Smooth muscle cell (in vitro differentiated cells): ENCODE measurements around the gene NECTIN1. TPM values are rescaled to one million over a fixed set of nuclear protein-coding genes. Genes with fewer than 3 reads are reported as not detected.

Experiments
- DNase-seq: peaks from one replicate; lab custom pipeline; 2025; ENCODE audit not compliant: unreplicated experiment; lab: John Stamatoyannopoulos, UW
- H2AFZ ChIP-seq: fragments of 200-600 bp; sonication (generic); 2 replicates; pipeline ENCODE4 v1.6.0; 2016; ENCODE audit warnings: antibody characterized with exemption, low read depth, mild to moderate bottlenecking
- H3F3A ChIP-seq: fragments of 200-600 bp; sonication (generic); 2 replicates; pipeline ENCODE4 v1.6.0; 2017; ENCODE audit warnings: antibody characterized with exemption, low read depth
- H3K27ac ChIP-seq: fragments of 200-600 bp; sonication (generic); 2 replicates; pipeline ENCODE4 v1.5.1; 2016; ENCODE audit warnings: low read depth, mild to moderate bottlenecking
- H3K27me3 ChIP-seq: fragments of 200-600 bp; sonication (generic); 2 replicates; pipeline ENCODE4 v1.6.1; 2016; ENCODE audit warnings: low read depth, mild to moderate bottlenecking
- H3K36me3 ChIP-seq: fragments of 200-600 bp; sonication (generic); 2 replicates; pipeline ENCODE4 v1.5.1; 2016; ENCODE audit warnings: low read depth
- H3K4me1 ChIP-seq: fragments of 200-600 bp; sonication (generic); 2 replicates; pipeline ENCODE4 v1.5.1; 2016; ENCODE audit warnings: low read depth
- H3K4me2 ChIP-seq: fragments of 200-600 bp; sonication (generic); 2 replicates; pipeline ENCODE4 v1.6.0; 2016; ENCODE audit warnings: mild to moderate bottlenecking
- H3K4me3 ChIP-seq: fragments of 200-600 bp; sonication (generic); 2 replicates; pipeline ENCODE4 v1.5.1; 2016; ENCODE audit warnings: mild to moderate bottlenecking
- H3K79me2 ChIP-seq: fragments of 200-600 bp; sonication (generic); 2 replicates; pipeline ENCODE4 v1.6.0; 2016; ENCODE audit warnings: low read depth, mild to moderate bottlenecking
- H3K9ac ChIP-seq: fragments of 200-600 bp; sonication (generic); 2 replicates; pipeline ENCODE4 v1.6.0; 2016; ENCODE audit warnings: low read depth
- H3K9me3 ChIP-seq: fragments of 200-600 bp; sonication (generic); replicated peaks from 2 replicates; pipeline ENCODE4 v1.5.1; 2016; ENCODE audit warnings: low read depth
- H4K20me1 ChIP-seq: fragments of 200-600 bp; sonication (generic); 2 replicates; pipeline ENCODE4 v1.6.0; 2016; ENCODE audit warnings: low read depth
- WGBS: methylation state at CpG from one replicate; pipeline ENCODE4 v1.1.7; 2016; ENCODE audit warnings: low lambda C conversion rate; 5-methylcytosine and 5-hydroxymethylcytosine counted together
- polyA plus RNA-seq: library from polyadenylated mRNA; unstranded; fragments of >200 nt; fragmentation: Nextera tagmentation; extraction: Ambion mirVana; gene quantifications from 2 replicates; pipeline ENCODE4 v1.2.1, GENCODE V29; 2016
- total RNA-seq: library from RNA; depleted of rRNA; stranded (reverse); fragments of >200 nt; gene quantifications from 2 replicates; pipeline ENCODE4 v1.2.3, GENCODE V29; 2014
- TF ChIP-seq, protein P1 (sequence below): fragments of 200-600 bp; sonication (generic); IDR thresholded peaks from 2 replicates; pipeline ENCODE4 v1.5.1; 2017; ENCODE audit warnings: borderline replicate concordance, mild to moderate bottlenecking, antibody characterized with exemption; ENCODE audit not compliant: insufficient read depth, poor library complexity, severe bottlenecking

NECTIN1 gene
- total and polyA plus RNA-seq, 2 experiments from 2014 or later, result 4.9 to 10.1 TPM

- Histone ChIP-seq H3K4me2 (no peak overlapping the region), H3K4me1 (no peaks in the 10 kb centered on the region), H3K27me3 (peaks cover 5% of the 10 kb centered on the region), H3K27ac (no peak overlapping the region), H3K9me3 (no peaks in the 10 kb centered on the region), H3K4me3 (no peak overlapping the region), H4K20me1 (no peaks in the 10 kb centered on the region), H2AFZ (no peak overlapping the region), H3F3A (no peaks in the 10 kb centered on the region), H3K9ac (no peak overlapping the region), H3K36me3 (no peaks in the 10 kb centered on the region), H3K79me2 (no peaks in the 10 kb centered on the region)
- WGBS, result 86% methylated on average over 4 of the region's 4 CpGs
- DNase-seq, result no peak
- TF ChIP-seq, protein P1, sequence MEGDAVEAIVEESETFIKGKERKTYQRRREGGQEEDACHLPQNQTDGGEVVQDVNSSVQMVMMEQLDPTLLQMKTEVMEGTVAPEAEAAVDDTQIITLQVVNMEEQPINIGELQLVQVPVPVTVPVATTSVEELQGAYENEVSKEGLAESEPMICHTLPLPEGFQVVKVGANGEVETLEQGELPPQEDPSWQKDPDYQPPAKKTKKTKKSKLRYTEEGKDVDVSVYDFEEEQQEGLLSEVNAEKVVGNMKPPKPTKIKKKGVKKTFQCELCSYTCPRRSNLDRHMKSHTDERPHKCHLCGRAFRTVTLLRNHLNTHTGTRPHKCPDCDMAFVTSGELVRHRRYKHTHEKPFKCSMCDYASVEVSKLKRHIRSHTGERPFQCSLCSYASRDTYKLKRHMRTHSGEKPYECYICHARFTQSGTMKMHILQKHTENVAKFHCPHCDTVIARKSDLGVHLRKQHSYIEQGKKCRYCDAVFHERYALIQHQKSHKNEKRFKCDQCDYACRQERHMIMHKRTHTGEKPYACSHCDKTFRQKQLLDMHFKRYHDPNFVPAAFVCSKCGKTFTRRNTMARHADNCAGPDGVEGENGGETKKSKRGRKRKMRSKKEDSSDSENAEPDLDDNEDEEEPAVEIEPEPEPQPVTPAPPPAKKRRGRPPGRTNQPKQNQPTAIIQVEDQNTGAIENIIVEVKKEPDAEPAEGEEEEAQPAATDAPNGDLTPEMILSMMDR, result no peak
These were observed 36.6 kb upstream of the NECTIN1 start for GRCh38 chr11:119765628-119766027.

DNA sequence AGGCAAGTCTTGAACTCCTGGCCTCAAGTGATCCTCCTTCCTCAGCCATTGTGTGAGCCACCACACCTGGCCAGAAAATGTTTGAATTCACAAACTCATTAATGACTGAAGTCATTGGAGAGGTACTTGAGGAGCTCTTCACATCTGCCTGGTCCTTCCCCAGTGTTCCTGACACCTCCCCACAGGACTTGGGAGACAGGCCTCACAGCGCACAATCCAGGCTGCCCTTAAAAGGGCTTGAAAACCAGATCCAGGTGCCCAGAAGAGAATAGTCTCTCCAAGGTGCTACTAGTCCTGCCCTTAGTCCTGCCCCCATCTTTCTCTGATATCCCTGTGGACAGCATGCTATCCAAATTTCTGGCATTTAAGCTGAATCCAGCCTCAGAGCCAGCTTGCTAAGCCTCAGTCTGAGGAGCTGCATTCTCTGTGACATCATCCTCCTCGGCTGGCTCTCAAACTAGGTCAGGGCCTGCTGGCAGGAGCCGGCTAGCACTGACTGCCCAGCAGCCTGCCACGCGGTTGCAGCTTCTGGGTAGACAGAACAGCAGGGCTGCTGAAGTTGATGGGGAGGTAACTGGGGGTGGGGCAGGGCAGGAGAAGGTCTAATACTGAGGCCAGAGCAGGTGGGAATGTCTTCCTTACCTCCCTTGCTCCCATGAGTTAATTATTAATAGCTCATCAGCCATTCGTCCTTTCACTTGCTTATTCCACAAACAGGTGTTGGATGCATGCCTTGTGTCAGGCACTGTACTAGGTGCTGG is 35.3 kb upstream of the NECTIN1 start:
- 56% methylated on average over 6 of the region's 6 CpGs for WGBS
- no peak for DNase-seq
- peak overlapping the region; percentile 0 for H3K4me2 ChIP-seq

DNA sequence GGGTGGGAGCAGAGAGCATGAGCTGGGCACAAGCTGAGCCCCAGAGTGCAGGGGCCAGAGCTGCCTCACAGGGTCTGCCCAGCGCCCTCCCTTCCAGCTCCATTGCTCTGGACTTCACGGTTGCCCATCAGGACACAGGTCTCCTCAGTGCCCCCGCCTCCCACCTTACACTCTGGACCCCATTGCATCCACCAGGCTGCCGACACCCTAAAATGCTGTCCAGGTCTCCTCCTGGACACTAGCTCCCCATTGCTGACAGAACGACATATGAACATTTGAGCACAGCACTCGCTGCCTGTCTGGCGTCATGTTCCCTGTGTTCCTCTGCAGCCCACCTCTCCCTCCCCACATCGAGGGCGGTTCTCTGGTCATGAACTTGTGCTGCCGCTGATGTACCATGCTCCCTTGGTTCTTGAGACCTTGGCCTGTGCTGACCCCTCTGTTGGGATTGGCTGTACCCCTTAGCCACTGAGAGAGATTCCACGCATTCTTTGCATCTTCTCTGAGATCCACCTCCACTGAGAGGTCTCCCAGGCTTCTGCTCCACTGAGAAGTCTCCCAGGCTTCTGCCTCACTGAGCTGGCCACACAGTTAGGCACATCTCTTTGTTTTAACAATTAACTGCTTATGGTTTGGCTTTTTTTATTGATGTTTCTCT is 34.2 kb upstream of the NECTIN1 start:
- 87% methylated on average over 8 of the region's 11 CpGs for WGBS
- Histone ChIP-seq H3K4me1 (peaks cover 3% of the 10 kb centered on the region), H3K9ac (no peak overlapping the region), H3K4me2 (no peak overlapping the region), H3K4me3 (no peak overlapping the region), H3K27me3 (peaks cover 5% of the 10 kb centered on the region), H3K79me2 (no peaks in the 10 kb centered on the region), H3F3A (no peaks in the 10 kb centered on the region), H3K27ac (no peak overlapping the region), H4K20me1 (no peaks in the 10 kb centered on the region), H2AFZ (no peak overlapping the region), H3K9me3 (no peaks in the 10 kb centered on the region), H3K36me3 (no peaks in the 10 kb centered on the region)
- DNase-seq, result no peak
- TF ChIP-seq, protein P1, result no peak

More for the DNA sequence above, 35.3 kb upstream of the NECTIN1 start:
- Histone ChIP-seq H3K79me2 (no peaks in the 10 kb centered on the region), H3F3A (no peaks in the 10 kb centered on the region), H3K27me3 (peaks cover 5% of the 10 kb centered on the region), H3K4me1 (peaks cover 3% of the 10 kb centered on the region), H2AFZ (no peak overlapping the region), H3K9ac (no peak overlapping the region), H3K4me3 (no peak overlapping the region), H3K9me3 (no peaks in the 10 kb centered on the region), H4K20me1 (no peaks in the 10 kb centered on the region), H3K27ac (no peak overlapping the region), H3K36me3 (no peaks in the 10 kb centered on the region)
- TF ChIP-seq, protein P1, result no peak
